ENCODE measurements around the gene SERPINI2.
"Not testable (repeated sequence)": the region's sequence is repeated elsewhere in the genome, so short reads cannot be mapped to it uniquely, and the experiment has no call there.

Gene SERPINI2

DNA sequence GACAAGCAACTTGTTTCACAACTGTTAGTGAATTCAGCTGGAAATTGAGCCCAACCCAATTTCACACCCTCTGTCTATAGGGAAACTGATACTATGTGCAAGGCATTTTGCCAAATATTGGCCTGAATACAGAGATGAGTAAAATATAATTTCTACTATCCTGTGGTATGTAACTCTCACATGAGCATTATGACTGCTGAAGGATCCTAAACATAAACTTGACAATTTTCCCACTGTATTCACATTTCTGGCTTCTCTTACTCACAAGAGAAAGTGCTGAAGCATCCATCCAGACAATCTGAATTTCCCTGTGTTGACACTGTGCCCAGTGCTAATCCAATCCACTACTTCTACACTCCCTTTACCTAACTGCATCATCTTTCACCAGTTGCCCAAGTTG lies 28.4 kb downstream of the SERPINI2 start:
- FAIRE-seq = no peak

GRCh38 chr3:167441256-167441655 lies 32.6 kb downstream of the SERPINI2 start:
- FAIRE-seq = no peak

DNA sequence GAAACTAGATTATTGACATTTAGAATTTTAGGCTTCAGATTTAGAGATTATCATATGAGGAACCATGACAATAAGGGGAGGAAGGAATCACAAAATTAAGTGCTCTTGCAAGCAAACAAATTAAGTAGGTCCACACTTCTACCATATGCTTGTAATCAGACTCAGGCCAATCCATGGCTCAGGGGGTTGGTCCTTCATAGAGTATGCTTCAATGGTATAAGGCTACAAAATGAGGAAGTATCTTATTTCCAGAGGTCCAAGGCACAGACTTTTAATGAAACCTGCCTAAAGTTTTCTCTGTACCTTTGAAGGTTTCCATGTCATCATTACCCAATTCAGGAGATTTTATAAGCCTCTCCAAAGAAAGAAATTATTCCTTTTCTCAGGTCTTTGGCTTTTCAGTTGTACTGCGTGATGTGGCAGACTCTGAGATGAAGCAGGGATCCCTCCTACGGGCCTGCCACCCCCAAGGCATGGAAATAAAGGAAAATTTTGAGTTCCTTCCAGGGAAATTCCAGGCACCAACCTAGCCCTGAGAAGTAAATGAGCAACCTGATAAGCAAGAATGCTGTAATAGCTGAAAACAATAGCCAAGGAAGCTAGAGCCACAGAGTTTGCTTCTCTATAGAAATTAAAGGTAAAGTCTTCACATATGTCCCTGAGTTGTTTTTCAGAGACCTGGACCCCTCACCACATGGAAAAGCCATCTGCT lies 36.3 kb downstream of the SERPINI2 start:
- FAIRE-seq = no peak

GRCh38 chr3:167426962-167427361 lies 46.9 kb downstream of the SERPINI2 start:
- not testable (repeated sequence) for FAIRE-seq

DNA sequence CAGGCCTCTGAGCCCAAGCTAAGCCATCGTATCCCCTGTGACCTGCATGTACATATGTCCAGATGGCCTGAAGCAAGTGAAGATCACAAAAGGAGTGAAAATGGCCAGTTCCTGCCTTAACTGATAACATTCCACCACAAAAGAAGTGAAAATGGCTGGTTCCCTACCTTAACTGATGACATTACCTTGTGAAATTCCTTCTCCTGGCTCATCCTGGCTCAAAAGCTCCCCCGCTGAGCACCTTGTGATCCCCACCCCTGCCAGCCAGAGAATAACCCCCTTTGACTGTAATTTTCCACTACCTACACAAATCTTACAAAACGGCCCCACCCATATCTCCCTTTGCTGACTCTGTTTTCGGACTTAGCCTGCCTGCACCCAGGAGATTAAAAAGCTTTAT lies 51.4 kb downstream of the SERPINI2 start:
- not testable (repeated sequence) for FAIRE-seq

- no peak for FAIRE-seq
Measured at GRCh38 chr3:167409611-167410010, 64.2 kb downstream of the SERPINI2 start.

DNA sequence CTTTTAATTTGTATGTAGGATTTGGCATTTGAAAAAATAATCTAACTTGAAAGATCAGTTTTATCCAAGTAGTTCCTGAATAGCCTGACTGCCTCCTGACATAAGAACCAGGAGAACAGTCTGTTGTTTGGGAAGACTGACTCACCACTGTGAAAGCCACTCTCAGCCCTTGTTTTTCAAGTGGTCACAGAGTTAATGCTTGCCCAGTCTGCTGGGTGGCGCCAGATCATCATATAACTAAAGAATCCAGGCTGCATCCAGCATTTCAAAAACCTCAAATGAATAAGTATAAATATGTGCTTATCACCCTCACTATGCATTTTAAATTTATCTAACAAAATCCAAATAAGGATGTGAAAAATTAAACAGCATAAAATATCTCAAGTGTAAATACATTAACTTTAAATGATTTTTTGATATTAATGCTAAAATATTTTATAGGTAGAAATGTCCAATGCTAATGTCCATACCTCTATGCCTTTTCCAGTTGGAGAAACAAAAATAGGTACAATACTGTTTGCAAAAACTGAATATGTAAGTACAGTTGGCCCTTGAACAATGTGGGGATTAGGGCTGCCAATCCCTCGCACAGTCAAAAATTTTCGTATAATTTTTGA lies 66.9 kb downstream of the SERPINI2 start:
- peak; percentile 93 for FAIRE-seq

- no peak for FAIRE-seq
Measured at GRCh38 chr3:167397826-167398225, 76.0 kb downstream of the SERPINI2 start.

GRCh38 chr3:167396075-167396474 lies 77.8 kb downstream of the SERPINI2 start:
- FAIRE-seq = no peak

GRCh38 chr3:167394003-167394402 lies 79.8 kb downstream of the SERPINI2 start:
- FAIRE-seq = peak; percentile 92
